LHCN-M2 (cell line): ENCODE data around the gene CXXC5. TPM values are rescaled to one million over a fixed set of nuclear protein-coding genes. Genes with fewer than 3 reads are reported as not detected.
A peak's percentile ranks its signal among the peaks of the same experiment; 100 is the strongest.

ENCODE experiments used
- DNase-seq: peaks from one replicate; pipeline ENCODE4 v3.0.0-alpha.2; 2012; ENCODE audit warnings: low read depth
- total RNA-seq: library from RNA; depleted of rRNA; stranded (reverse); fragments of >200 nt; gene quantifications from 2 replicates; pipeline ENCODE4 v1.2.3, GENCODE V29; 2014

The CXXC5 gene
- total RNA-seq, 1 experiment from 2014 or later = 240 TPM

DNA sequence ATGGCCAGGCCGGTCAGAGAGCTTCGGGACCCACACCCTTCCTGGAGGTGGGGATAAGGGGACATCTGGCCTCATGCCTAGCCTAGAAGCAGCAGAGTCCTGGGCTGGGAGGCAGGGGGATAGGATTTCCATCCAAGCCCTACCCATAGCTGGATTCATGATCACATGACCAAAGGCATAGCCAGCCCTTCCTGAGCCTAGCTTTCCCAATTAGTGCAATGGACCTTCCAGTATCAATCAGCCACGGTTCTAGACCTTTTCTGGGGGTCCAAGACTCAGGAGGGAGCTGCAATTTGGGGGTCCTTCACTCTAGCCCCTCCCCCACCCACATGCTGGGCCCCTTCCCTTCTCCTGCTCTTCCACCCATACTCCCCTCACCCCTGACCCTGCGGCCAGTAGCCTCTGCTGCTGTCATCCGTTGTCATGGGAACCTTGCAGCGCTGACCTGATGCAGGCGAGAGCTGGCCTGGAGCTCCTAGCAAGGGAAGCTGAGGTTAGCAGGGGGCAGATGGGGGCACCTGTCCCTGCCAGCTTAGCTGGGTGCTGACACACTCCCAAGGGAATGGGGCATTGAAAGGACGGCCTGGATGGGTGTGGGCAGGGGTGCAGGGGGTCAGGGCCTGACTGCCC lies 44.6 kb downstream of the CXXC5 start:
- DNase-seq = peak; percentile 54

DNA sequence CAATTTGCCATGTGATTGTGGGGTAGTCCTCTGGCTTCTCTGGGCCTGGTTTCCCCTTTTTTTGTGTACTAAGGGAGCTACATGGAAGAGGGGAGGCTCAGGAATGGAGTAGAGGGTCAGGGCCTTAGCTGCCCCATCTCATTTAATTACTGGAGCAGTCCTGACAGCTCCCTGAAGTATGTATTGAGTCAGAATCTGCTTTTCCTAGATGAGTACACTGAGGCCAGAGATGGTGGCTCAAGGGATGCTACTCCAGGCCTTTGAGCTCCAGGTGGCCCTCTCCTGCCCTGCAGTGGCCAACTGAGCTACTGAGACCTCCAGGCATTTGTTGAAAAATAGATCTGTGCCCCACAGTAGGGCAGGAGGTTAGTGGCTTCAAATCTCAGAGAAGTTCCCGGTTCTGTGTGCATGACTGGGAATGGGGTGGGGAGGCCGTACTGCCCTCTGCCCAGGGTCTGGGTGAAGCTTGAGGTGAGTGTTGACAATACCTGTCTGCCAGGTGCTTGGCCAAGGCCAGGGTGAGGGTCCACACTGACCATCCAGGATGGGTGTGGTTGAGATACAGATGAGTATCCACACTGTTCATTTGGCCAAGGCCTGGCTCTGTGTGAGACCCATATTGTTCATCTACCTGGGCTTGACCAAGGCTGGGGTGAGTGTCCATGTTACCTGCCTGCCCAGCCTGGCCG lies 45.7 kb downstream of the CXXC5 start:
- DNase-seq = no peak

DNA sequence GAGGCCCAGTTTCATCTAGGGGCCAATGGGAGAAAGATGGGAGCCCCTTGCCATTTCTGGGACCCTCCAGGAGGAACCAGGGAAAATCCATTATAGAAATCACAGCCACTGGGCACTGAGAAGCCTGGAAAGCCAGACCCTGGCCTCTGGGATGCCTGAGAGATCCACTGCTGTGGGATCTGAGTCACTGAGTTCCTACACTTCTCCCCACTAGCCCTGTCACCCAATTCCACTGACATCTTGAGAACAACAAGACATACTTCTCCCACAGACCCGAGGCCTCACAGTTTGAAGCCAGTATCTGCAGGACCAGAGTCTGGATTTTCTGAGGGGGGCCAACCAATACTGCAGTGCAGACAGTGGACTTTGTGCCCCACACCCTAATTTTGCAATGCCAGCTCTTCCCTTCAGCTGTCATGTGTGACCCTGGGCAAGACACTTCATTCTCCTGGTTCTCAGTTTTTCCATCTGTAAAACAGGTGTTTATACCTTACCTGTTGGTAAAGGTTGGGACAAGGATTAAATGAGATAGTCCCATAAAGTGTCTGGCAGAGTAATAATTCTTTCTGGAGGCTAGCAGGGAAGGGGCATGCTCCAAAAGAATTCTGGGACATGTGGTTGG lies 46.5 kb downstream of the CXXC5 start:
- no peak for DNase-seq

DNA sequence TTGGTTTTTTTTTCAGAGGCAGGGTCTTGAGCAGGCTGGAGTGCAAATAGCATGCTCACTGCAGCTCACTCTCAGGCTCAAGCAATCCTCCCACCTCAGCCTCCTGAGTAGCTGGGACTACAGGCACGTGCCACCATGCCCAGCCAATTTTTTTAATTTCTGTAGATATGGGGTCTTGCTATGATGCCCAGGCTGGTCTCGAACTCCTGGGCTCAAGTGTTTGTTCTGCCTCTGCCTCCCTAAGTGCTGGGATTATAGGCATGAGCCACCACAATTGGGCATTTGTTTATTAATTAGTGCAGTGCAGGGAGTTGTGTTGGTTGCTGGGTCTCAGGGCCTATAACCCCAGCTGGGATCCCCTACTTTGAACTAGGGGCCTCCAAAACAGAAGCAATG lies 47.0 kb downstream of the CXXC5 start:
- DNase-seq = no peak

DNA sequence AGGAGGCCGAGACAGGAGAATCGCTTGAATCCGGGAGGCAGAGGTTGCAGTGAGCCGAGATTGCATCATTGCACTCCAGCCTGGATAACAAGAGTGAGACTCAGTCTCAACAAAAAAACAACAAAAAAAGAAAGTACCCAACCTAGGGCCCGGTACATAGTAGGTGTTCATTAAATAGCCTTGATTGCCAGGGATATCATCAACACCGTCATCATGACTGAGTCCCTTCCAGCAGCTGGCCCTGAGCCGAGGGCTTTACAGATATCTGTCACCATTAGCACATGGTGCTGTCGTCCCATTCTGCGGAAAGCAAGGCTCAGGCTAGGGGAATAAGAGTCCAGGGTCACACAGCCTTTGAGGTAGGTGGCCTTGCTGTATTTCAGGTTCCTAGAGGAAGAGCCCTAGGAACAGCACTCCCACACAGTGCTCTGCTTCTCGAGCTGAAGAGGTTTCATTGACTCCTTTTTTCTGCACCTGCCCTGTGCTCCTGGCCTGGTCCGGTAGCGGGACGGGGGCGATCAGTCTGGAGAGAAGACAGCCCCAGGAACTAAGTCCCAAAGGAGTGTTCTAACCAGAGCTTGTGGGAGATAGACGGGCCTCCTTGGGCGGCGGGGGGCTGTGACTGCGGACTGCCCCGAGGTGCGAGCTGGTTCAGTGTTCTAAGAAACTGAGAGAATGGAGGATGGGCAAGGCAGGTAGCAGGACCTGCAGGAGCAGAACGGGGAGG lies 48.2 kb downstream of the CXXC5 start:
- no peak for DNase-seq

DNA sequence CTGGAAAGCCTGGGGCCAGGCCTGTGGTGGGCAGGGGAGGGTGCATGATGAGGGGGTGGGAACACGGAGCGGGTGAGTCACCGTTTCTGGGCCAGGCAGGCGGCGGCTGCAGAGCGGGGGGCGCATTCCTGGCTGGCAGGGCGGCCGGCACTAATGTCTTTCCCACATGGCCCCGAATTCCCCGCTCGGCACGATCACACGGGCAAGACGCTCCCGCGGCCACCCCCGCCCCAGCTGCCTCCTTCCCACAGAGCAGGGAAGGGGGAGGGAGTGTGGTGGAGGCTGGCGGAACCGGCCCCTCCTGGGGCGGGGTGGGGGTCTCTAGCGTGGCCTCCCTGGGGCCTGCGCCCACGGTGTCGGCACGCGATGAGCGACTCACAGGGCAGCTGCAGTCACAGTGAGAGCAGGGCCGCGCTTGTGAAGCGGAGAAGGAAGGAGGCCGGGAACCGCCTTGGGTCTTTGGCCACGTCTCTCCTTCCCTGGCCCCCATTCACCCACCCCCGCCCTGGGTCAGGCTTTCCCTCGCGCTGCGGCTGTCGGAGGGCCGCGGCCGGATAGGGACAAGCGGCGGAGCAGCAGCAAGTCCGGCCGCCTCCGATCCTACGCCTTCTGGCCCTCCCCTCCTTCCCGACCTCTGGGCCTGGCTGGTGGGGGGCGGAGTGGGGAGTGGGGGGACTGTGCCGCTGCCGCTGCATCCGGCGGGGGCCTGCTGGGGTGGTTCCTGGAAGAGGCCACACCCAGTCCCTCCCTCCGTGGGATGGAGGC lies 48.9 kb downstream of the CXXC5 start:
- DNase-seq = peak; percentile 80

DNA sequence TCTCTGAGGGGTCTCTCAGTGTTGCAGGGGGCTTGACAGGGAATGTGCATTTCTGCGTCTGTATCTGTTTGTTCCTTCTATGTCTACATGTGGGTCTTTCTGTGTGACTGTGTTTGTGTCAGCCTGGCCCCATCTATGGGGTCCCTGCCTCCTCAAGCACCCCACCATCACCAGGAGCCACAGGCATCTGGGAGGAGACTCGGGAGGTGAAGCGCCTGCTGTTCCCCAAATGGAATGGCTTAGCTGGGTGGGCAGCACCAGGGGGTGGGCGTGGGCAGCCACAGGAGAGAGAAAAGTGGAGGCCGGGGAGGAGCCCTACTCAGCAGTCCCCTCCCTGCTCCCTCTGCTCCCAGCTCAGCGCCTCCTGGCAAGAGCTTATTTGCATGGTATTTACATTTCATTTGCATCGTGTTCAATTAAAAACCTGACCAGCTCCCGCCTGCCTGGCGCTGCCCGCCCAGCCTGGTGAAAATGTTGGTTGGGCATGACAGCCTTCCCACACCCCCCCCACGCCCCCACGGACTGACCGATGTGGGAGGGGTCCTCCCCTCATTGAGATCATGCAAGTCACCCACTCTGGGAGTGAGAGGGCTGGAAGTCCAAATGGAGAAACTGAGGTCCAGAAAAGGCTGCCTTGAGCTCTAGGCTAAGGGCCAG lies 50.5 kb downstream of the CXXC5 start:
- no peak for DNase-seq

DNA sequence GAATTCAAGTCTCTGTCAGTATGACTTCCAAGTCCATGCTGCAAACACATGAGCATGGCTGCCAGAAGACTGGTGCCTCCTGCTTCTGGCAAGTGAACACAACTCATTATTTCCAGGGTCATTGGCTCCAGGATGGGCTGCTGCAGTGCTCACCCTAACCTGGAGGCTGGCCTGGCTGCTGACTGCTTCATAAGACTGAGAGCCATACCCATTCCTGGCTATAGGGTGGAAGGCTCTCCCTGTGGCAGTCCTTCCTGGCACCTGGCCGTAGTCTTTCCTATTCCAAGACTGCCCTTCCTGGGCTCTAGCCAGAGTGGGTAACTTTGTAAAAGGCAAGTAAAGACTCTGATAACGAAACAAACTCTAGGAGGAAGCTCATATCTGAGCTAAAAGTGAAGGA lies 51.2 kb downstream of the CXXC5 start:
- no peak for DNase-seq

DNA sequence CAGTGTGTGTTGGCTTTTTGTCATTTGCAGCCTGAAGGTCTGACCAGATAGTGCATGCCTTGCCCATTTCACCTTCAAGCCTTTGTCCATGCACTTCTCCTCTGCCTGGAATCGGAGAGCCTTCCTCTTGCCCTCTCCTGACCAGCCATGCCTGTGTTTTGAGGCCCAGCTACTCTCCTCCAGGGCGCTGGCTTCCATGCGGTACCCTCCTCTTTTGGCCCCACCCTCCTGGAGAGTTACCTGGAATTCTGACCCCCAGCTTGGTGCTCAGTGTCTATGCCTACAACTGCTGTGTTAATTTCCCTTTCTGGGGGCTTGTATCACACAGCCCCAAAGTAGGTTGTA lies 52.5 kb downstream of the CXXC5 start:
- no peak for DNase-seq

DNA sequence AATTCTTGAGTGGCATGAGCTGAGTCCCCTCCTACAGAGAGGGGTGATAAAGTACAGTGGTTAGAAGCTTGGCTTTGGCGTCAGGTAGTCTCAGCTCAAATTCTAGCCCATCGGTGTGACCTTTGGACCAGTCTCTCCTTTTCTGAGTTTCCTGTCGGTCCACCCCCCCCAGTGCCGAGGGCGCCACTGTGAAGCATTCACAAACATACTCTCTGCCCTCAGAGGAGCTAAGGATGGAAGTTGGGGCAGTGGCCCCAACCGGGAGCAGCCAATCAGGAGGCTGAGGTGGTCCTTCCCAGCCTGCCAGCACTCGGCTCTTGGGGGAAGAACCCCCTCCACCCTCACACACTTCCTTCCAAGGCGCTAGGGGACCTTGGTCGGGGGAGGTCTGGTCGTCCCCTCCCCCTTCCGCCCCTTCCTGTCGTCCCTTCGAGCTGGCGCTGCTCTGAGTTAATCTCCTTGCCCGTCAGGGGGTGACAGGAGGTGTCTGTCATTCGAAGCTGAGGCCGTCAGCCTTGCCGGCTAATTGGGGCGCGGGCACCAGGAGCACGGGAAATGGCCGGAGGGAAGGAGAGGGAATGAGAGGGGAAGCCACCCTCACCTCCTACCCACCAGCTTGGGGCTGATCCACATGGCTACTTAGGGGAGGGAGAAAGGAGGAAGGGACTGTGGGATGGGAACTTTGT lies 53.0 kb downstream of the CXXC5 start:
- no peak for DNase-seq

DNA sequence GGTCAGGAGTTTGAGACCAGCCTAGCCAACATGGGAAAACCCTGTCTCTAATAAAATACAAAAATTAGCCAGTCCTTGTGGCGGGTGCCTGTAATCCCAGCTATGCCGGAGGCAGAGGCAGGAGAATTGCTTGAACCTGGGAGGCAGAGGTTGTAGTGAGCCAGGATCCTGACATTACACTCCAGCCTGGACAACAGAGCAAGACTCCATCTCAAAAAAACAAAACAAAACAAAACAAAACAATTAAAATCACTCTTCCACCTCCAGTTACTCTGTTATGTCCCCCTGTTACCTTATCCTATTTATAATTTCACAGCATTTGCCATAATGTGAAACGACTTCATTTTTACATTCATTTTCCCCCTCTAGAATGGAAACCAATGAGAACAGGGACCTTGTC lies 54.4 kb downstream of the CXXC5 start:
- no peak for DNase-seq

DNA sequence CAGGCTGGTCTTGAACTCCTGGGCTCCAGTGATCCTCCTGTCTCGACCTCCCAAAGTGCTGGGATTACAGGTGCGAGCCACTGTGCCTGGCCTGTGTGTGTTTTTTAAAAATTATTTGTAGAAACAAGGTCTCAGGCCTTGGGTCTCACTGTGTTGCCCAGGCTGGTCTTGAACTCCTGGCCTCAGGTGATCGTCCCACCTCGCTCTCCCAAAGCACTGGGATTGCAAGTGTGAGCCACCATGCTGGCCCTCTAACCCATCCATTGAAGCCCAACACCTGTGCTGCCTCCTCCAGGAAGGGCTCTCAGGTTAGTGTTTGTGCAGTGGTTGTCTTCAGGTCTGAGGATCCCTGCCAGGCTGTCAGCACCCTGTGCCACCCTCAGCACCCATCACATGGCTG lies 56.6 kb downstream of the CXXC5 start:
- no peak for DNase-seq

DNA sequence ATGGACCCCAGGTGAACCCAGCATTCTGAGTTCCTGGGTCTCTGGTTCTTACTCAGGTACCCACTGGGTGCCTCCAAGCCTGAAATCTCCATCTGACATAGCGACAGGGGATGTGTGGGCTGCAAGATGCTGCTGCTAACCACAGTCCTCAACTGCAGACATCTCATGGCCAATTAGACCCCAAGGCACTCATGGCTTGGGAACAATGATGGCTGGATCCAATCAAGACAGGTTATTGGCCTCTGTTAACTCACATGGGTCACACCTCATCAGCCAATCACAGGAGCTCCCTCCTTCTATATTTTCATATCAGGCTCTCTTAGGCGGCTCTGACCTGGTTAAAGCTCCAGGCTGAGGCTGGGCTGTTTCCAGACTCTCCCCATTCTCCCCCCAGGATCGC lies 57.0 kb downstream of the CXXC5 start:
- DNase-seq = no peak

DNA sequence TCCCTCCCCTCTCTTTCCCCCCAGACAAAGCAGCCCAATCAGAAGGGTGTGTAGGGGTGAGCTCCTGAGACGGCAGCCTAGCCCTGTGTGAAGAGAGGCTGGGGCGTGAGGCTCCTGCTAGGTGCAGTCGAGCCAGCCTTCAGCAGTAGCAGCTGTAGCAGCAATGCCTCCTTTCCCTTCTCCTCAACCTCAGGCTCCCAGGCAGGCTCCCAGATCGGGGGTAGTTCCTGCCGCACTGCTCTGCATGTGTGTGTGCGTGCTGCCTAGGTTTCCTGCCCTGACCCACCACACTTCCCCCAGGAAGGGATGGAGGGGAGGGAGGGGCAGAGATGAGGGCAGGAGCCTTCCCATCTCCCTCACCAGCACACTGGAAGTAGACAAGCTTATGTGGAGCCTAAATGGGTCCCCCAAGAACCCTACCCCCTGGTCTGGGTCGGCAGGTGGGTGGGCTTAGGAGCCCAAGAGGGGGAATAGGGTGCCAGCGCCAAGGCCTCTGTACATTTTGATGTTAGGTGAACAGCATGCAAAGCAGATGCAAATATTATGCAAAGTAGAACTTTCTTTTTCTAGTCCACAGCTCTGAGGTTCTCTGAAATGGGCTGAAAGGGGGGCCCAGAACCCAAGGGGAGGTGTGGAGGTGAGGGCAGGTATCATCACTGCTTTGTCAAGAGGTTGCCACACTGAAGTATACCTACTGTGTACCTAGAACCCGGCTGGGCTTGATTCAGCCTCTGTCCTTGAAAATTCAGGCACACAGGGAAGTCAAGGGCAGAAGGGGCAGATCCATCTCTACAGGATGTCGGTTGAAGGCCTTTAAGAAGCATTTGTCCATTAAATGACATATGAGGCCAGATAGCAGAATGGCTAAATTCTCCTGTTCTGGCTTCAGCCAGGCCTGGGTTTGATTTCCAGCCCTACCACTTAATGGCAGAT lies 57.8 kb downstream of the CXXC5 start:
- DNase-seq = no peak

DNA sequence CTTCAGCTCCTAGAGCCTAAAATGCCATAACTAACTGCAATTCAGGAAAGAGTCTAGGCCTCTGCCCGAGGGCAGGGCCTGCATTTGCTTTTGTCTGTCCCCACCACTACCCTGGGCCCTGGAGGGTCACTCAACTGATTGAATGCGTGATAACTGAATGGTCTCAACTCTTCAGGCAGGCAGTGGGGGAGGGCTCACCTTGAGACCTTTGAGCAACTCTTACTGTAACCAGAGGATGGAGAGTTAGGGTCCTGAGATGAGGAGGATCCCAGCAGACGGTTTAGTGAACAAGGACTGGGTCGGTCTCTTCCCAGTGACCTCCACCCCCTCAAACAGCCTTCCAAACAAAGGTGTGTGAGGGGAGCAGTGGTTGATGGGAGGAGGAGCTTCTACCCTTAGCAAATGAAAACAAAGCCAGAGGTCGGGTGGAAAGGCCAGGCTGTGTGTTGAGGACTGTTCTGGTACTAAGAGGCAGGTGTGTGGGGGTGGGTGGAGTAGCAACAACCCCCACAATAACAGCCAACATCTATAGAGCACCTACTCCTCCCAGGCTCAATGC lies 59.4 kb downstream of the CXXC5 start:
- DNase-seq = no peak

DNA sequence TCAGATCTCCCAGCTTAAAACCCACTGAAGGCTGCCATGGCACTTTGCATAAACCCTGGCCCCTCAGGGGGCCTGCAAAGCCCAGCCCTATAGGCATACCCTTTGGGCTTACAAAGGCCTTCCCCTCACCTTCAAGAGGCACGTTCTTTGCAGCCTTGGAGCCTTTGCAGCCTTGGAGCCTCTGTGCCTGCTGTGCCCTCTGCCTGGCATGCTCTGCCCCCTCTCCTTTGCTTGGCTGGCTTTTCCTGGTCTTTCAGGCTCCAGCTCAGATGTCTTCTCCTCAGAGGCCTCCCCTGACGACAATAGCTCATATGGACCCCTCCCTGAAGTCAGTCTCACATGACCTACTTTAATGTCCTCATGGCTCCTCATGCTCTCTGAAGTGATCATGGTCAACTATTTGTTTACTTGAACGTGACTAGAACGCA lies 60.3 kb downstream of the CXXC5 start:
- no peak for DNase-seq

DNA sequence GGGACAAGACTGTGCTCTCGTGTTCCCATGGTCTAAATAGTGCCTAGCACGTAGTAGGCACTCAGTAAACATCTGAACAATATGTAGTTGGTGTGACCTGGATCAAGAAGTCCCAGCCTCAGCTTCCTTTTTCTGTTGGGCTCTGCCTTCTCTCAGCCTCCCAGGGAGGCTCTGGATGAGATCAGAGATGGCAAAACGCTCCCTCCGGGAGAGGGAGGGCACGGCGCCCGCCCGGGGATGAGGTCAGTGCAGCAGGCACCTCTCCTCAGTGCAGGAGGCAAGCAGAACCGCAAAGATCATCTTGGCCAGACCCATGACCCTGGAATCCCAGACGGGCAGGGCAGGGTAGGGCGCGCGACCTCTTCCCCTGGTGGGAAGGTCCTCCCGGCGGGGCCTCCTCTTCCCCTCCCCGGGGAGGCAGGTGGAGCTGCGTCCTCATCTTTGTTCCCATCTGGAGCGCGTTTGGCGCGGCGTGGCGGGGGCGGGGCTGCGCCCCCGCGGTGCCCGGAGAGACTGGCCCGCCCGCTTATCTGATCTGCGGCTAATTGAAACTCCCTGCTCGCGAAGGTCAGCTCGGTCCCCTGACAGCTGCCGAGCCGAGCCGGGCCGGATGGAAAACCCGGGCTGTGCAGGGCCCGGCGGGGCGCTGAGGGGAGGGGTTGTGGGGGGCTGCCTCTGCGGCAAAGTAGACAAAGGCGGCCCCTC lies 60.9 kb downstream of the CXXC5 start:
- peak; percentile 89 for DNase-seq

DNA sequence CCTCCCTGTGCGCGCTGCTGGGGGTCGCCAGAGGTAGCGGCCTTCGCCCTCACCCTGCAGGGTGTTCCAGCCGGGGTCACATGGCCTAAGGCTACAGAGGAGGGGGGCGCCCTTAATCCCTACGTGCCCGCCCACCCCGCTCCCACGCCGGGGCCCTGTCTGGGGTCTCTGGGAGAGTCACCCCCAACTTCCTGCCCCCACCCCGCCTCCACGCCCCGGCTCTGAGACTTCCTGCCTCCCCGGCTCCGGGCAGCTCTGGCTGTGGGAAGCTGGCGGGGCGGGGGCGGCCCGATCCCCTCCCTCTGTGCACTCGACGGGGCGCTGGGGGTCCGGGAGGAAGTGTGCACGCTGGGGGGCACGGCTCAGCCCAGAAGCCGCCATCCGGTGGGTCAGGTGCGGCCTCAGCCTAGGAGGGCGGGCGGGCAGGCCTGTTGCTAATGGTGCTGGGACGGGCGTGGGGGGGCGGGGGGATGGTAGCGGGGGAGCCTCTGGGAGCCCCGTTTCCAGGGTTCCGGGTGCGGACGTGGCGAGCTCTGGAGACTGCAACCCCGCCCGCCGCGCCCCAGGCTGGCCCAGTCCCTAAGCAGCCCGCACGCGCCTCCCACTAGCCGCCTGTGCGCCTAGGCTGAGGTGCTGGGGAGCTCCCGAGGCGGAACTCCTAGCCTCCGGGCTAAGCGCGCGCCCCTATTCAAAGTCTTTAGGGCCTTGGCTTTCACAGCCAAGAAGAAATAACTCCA lies 61.6 kb downstream of the CXXC5 start:
- no peak for DNase-seq
